H7 (cell line): ENCODE measurements around the gene HSPA12B. TPM values are rescaled to one million over a fixed set of nuclear protein-coding genes. Genes with fewer than 3 reads are reported as not detected.

Experiments used
- DNase-seq: peaks from one replicate; pipeline ENCODE4 v3.0.0; 2012
- H3K27me3 ChIP-seq: 2 replicates; pipeline ENCODE4 v1.6.0; 2011; ENCODE audit warnings: mild to moderate bottlenecking, low read length; ENCODE audit not compliant: control insufficient read depth, insufficient read depth
- H3K36me3 ChIP-seq: replicated peaks from 2 replicates; pipeline ENCODE4 v1.5.1; 2011; ENCODE audit warnings: low read length; ENCODE audit not compliant: control insufficient read depth, insufficient read depth
- H3K4me3 ChIP-seq: 2 replicates; pipeline ENCODE4 v1.5.1; 2011; ENCODE audit warnings: low read depth, mild to moderate bottlenecking, control low read depth, low read length, moderate library complexity; ENCODE audit not compliant: insufficient read depth
- total RNA-seq: library from RNA; depleted of rRNA; stranded (reverse); fragments of >200 nt; shearing (Covaris generic); gene quantifications from 2 replicates; pipeline ENCODE4 v1.2.3, GENCODE V29; 2014

HSPA12B gene
- total RNA-seq, 1 experiment from 2014 or later, result 0.97 TPM

DNA sequence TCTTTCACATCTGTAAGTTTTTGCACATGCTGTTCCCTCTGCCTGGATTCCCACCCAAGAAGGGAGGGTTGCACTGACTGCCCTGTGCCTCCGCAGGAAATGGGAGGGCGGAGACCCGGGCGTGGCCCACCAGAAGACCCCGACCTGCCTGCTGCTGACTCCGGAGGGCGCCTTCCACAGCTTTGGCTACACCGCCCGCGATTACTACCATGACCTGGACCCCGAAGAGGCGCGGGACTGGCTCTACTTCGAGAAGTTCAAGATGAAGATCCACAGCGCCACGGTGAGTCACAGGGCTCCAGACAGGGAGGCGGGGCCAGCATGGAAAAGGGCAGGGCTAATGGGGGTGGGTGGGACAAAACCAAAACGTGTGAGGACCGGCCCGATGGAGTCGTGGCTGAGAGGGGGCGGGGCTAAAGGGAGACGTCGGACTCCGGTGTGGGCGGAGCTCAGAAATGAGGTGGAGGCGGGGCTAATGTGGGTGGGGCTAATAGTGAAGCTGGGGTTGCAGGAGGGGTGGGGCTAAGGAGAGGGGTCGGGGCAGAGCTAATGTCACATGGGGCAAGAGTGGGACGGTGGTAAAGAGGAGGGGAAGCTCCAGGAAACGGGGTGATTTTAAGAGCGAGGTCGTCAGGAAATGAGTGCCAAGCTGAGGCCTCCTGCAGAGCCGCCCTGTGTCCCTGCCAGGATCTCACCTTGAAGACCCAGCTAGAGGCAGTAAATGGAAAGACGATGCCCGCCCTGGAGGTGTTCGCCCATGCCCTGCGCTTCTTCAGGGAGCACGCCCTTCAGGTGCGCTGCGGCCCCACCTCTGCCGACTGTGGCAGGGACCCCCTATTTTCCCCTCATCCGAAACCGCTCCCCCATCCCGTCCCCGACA is 12.6 kb downstream of the HSPA12B start:
- H3K36me3 ChIP-seq, result no peaks in the 10 kb centered on the region
- peak overlapping the region; percentile 73 for H3K4me3 ChIP-seq
- H3K27me3 ChIP-seq, result peaks cover 39% of the 10 kb centered on the region
- peak; percentile 99 for DNase-seq

DNA sequence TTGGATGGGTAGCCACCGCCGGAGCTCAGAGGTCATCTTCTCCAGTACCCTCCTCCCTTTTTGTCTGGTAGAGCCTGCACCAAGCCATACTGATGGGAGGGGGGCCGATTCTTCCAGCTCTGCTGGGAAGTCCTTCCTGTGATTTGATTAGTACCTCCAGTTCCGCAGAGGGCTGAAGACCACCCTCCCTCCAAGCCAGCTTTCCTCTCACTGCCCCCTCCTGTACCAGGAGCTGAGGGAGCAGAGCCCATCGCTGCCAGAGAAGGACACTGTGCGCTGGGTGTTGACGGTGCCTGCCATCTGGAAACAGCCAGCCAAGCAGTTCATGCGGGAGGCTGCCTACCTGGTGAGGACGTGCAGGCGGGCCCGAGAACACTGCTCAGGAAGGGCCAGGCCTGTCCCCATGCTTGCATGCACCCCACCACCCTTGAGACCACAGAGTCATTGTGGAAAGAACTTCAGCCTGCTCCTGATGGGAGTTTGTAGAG is 13.2 kb downstream of the HSPA12B start:
- H3K36me3 ChIP-seq, result no peaks in the 10 kb centered on the region
- DNase-seq, result peak; percentile 68
- peak overlapping the region; percentile 73 for H3K4me3 ChIP-seq
- peaks cover 46% of the 10 kb centered on the region for H3K27me3 ChIP-seq

DNA sequence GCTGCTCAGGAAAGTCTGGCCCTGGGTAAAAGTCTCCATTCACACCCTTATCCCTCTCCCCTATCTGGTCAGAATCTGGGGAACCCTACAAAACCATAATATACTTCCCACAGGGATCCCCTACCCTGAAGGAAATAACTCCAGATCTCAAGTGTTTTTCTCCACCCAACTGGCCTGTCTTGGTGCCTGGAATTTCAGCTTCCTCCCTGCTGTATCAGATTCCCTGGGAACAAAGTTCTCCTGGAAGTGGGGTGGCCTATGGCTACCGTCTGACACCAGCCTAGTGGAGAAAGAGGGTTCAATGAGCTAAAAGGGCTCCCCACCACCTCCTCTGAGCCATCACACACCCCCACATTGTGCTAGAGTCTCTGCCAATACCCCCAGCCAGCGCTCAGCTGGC is 15.0 kb downstream of the HSPA12B start:
- H3K36me3 ChIP-seq, result no peaks in the 10 kb centered on the region
- DNase-seq, result no peak
- peaks cover 62% of the 10 kb centered on the region for H3K27me3 ChIP-seq
- H3K4me3 ChIP-seq, result no peak overlapping the region

DNA sequence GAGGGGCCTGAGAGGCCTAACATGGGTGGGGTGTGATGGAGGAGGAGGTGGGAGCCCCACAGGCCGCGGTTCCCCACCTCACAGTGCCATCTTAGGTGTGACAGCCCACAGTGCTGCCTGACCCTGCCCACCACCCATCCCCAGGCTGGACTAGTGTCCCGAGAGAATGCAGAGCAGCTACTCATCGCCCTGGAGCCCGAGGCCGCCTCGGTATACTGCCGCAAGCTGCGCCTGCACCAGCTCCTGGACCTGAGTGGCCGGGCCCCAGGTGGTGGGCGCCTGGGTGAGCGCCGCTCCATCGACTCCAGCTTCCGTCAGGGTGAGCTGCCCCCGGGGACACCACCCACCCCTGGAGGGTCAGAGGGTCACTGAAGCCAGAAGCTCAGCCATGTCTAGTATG is 15.6 kb downstream of the HSPA12B start:
- H3K4me3 ChIP-seq, result no peak overlapping the region
- peaks cover 66% of the 10 kb centered on the region for H3K27me3 ChIP-seq
- H3K36me3 ChIP-seq, result no peaks in the 10 kb centered on the region
- DNase-seq, result no peak

DNA sequence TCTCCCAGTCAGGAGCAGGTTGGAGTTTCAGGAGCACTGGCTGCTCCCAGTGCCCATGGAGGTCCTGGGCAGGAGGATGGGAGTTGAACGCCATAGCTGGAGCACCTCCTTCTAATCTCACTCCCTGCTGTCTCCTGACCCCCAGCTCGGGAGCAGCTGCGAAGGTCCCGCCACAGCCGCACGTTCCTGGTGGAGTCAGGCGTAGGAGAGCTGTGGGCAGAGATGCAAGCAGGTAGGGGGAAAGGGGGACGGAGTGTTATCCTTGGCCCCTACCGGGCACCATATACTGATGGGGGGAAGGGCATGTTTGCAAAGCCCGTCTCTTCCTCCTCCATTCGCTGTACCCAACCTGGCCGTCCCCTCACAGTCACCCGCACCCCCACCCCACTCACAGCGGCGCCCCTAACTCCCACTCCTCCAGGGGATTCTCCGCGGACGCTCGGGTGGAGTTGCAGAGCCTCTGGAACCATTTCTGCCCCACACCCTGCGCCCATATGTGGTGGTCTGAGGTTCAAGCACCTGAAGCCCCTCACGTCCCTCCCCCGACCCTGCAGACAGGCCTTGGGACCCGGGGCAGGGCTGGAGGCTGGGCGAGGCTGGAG is 16.7 kb downstream of the HSPA12B start:
- Histone ChIP-seq H3K4me3 (peak overlapping the region; percentile 46), H3K36me3 (no peaks in the 10 kb centered on the region), H3K27me3 (peaks cover 66% of the 10 kb centered on the region)
- DNase-seq, result peak; percentile 67

DNA sequence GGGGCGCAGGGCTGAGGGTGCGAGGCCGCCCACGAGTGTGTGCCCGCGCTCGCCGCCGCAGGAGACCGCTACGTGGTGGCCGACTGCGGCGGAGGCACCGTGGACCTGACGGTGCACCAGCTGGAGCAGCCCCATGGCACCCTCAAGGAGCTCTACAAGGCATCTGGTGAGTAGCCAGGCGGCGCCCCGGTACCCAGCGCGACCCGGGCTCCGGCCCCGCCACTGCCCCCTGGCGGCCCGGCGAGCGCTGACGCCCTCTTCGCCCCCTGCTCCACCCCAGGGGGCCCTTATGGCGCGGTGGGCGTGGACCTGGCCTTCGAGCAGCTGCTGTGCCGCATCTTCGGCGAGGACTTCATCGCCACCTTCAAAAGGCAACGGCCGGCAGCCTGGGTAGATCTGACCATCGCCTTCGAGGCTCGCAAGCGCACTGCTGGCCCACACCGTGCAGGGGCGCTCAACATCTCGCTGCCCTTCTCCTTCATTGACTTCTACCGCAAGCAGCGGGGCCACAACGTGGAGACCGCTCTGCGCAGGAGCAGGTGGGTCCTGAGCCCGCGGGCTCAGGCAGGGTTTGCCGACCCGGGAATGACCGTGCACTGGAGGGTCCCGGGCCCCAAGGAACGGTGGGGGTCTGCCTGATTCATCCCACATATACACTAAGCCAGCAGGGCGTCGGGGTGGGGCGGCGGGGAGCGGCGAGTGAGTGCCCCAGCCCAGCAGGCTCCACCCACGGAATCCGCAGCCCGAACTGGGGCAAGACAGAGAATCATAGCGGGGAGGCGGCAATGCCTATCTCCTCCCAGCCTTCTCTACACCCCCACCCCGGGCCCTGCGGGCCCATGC is 17.4 kb downstream of the HSPA12B start:
- peak overlapping the region; percentile 46 for H3K4me3 ChIP-seq
- no peaks in the 10 kb centered on the region for H3K36me3 ChIP-seq
- peak; percentile 99 for DNase-seq
- peaks cover 66% of the 10 kb centered on the region for H3K27me3 ChIP-seq

DNA sequence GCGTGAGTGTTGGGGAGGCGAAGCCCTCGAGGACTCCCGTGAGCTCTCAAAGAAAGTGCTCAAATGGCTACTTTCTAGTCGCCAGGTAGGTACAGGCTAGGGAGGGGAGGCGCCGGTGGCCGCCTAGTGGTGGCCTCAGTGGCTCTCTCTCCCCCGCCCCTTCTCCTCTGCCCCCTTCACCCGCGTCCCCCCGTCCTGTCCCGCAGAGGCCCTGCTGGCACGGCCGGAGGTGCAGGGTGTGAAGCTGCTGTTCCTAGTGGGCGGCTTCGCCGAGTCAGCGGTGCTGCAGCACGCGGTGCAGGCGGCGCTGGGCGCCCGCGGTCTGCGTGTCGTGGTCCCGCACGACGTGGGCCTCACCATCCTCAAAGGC is 18.8 kb downstream of the HSPA12B start:
- peak; percentile 89 for DNase-seq
- H3K4me3 ChIP-seq, result peak overlapping the region; percentile 51
- peaks cover 1% of the 10 kb centered on the region for H3K36me3 ChIP-seq
- peaks cover 57% of the 10 kb centered on the region for H3K27me3 ChIP-seq

DNA sequence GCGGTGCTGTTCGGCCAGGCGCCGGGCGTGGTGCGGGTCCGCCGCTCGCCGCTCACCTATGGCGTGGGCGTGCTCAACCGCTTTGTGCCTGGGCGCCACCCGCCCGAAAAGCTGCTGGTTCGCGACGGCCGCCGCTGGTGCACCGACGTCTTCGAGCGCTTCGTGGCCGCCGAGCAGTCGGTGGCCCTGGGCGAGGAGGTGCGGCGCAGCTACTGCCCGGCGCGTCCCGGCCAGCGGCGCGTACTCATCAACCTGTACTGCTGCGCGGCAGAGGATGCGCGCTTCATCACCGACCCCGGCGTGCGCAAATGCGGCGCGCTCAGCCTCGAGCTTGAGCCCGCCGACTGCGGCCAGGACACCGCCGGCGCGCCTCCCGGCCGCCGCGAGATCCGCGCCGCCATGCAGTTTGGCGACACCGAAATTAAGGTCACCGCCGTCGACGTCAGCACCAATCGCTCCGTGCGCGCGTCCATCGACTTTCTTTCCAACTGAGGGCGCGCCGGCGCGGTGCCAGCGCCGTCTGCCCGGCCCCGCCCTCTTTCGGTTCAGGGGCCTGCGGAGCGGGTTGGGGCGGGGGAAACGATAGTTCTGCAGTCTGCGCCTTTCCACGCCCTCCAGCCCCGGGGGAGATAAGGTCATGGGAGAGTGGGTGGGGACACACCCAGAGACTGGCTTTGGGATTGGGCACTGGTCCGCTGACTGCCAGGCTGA is 19.3 kb downstream of the HSPA12B start:
- Histone ChIP-seq H3K4me3 (peak overlapping the region; percentile 51), H3K36me3 (peaks cover 1% of the 10 kb centered on the region), H3K27me3 (peaks cover 53% of the 10 kb centered on the region)
- DNase-seq, result peak; percentile 88

DNA sequence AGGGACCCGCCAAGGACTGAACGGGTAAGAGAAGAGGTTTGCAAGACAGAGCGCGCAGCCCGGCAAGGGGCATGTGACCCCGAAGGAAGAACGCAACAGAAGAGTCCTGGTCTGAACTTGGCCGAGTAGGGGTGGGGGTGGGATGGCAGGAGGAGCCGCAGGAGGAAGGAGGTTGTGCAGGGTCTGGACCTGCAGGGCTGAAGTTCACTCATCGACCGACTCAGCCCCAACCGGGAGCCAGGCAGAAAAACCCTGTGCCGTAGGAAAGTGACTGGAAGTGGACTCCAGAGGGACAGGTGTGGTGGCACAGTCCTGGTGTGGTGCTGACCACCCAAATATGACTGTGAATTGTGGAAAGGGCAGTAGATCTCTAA is 19.9 kb downstream of the HSPA12B start:
- Histone ChIP-seq H3K36me3 (peaks cover 1% of the 10 kb centered on the region), H3K27me3 (peaks cover 49% of the 10 kb centered on the region), H3K4me3 (peak overlapping the region; percentile 51)
- DNase-seq, result no peak

DNA sequence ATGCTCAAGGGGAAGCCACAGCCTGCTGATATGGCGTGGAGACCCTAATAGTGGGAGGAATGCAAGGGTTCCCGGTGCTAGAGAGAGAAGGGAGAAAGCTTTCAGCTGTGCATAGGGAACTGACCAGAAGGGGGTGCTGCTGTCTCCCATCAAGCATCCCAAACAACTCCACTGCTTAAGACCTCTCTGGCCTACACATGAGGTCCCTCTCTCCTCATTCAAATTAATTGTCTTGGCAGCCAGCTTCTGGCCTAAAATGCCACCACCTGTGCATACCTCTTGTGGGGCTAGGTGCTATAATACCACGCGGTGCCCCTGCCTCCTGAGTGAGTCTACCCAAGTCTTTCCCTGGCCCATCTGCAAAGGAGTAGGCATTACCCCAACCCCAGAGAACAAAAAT is 20.6 kb downstream of the HSPA12B start:
- DNase-seq, result peak; percentile 94
- H3K4me3 ChIP-seq, result no peak overlapping the region
- H3K36me3 ChIP-seq, result peaks cover 1% of the 10 kb centered on the region
- H3K27me3 ChIP-seq, result peaks cover 43% of the 10 kb centered on the region

DNA sequence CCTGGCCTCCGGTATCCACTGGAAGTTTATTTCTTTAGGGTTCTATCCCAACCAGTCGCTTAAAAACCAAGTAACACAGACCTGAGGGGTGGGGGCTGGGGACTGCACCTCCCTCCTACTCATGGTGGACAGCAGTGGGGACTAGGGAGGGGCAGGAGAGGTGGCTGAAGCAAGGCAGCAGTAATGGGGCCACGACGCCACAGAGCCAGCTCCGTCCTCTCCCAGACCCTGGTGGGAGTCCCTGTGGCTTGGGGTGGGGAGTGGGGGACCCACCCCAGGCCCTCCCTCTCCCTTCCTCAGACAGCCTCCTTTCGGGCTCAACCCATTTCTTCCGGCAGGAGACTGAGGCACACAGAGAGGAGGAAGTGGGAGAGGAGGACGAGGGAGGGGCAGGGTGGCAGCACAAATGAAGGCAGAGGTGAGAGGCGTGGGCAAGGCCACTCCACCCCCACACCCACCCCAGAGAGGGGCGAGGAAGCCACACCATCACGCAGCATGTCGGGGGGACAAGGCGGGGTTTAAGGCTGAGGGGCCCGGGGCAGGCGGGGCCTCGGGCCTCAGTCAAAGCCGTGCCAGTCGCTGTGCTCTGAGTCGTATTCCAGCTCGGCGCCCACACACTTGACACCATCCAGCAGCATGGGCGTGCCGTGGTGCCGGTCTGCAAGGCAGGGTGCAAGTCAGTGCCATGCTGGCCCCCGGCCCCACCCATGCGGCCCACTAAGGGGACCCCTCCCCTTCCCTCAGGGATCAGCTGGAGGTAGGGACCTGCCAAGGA is 21.2 kb downstream of the HSPA12B start:
- peaks cover 40% of the 10 kb centered on the region for H3K27me3 ChIP-seq
- H3K36me3 ChIP-seq, result peaks cover 1% of the 10 kb centered on the region
- H3K4me3 ChIP-seq, result no peak overlapping the region
- no peak for DNase-seq

DNA sequence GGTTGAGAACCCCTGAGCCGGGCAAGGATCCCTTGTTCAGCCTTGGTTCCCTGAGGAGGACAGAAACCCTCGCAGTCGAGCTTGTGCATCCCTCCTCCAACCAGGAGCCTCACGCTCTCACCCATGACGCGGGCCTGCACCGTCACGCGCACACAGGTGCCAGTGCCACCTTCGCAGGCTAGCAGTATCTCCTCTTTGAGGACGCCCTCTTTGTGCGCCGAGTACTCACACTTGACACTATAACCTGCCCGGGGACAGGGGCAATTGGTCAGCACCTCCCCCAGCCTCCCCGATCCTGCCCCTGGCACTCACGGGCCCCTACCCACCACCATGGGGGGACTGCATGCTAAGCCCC is 21.8 kb downstream of the HSPA12B start:
- Histone ChIP-seq H3K36me3 (peaks cover 1% of the 10 kb centered on the region), H3K4me3 (no peak overlapping the region), H3K27me3 (peaks cover 34% of the 10 kb centered on the region)
- no peak for DNase-seq

DNA sequence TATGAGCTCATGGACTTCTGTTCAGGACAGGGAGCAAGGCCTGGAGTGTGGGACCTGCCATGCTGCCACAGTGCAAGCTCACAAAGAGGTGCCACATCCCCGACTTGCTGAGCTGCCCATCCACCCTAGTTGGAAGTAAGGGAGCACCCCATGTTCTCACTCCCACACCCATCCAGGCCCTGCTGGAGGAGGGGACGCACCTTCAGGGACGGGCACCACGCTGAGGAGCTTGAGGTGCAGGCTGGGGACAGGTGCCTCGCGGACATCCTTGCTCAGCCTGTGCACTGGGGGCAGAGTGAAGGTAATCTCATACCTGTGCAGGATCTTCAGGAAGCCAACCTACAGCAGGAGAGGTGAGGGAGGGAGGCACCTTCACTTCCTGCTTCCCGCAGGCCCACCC is 22.8 kb downstream of the HSPA12B start:
- H3K4me3 ChIP-seq, result no peak overlapping the region
- peaks cover 1% of the 10 kb centered on the region for H3K36me3 ChIP-seq
- H3K27me3 ChIP-seq, result peaks cover 25% of the 10 kb centered on the region
- DNase-seq, result no peak
